Aorta (tissue), 5 donors: ENCODE data around the gene CBFB. TPM values are rescaled to one million over a fixed set of nuclear protein-coding genes. Genes with fewer than 3 reads are reported as not detected.
"Not testable (repeated sequence)": the region's sequence is repeated elsewhere in the genome, so short reads cannot be mapped to it uniquely, and the experiment has no call there.

Source experiments
- ATAC-seq: fragments of 200-7000 bp; cut with Tn5 transposase; one replicate; pipeline ENCODE4 v1.9.1; 2022; ENCODE audit warnings: moderate library complexity; ENCODE audit not compliant: low FRiP score
- DNase-seq, 2 donors: peaks; one replicate each; pipeline ENCODE4 v3.0.0-alpha.2; 2020
- H3K27ac ChIP-seq, 2 donors: one replicate each; pipeline ENCODE4 v1.5.1; 2013; ENCODE audit warnings: low read length in 2 of 2, mild to moderate bottlenecking in 2 of 2, moderate library complexity in 2 of 2, control low read depth in 1 of 2, inconsistent platforms in 1 of 2, low read depth in 1 of 2
- H3K27me3 ChIP-seq, 2 donors: one replicate each; pipeline ENCODE4 v1.6.1; 2013; ENCODE audit warnings: control low read depth in 1 of 2, low read length in 1 of 2, mild to moderate bottlenecking in 1 of 2, moderate library complexity in 1 of 2; ENCODE audit not compliant: insufficient read depth in 2 of 2, control insufficient read depth in 1 of 2
- H3K36me3 ChIP-seq, 2 donors: one replicate each; pipeline ENCODE4 v1.6.1; 2013; ENCODE audit warnings: control low read depth in 1 of 2, low read length in 1 of 2, mild to moderate bottlenecking in 1 of 2; ENCODE audit not compliant: insufficient read depth in 2 of 2, control insufficient read depth in 1 of 2
- H3K4me1 ChIP-seq, 2 donors: one replicate each; pipeline ENCODE4 v1.6.1; 2013; ENCODE audit warnings: low read length in 2 of 2, control low read depth in 1 of 2, mild to moderate bottlenecking in 1 of 2, moderate library complexity in 1 of 2; ENCODE audit not compliant: insufficient read depth in 2 of 2, control insufficient read depth in 1 of 2
- H3K4me3 ChIP-seq, 2 donors: one replicate each; pipeline ENCODE4 v1.5.1; 2013; ENCODE audit warnings: low read length in 2 of 2, control low read depth in 1 of 2, mild to moderate bottlenecking in 1 of 2
- H3K9me3 ChIP-seq: one replicate; pipeline ENCODE4 v1.6.1; 2013; ENCODE audit warnings: mild to moderate bottlenecking, low read length; ENCODE audit not compliant: control insufficient read depth
- WGBS, 2 donors: extraction: QIAGEN DNeasy Blood & Tissue Kit; methylation state at CpG; one replicate each; pipeline ENCODE4 v1.1.7; 2013; 5-methylcytosine and 5-hydroxymethylcytosine counted together
- intact Hi-C, 2 donors: fragments of 100-400 bp; cut with DNase I; formaldehyde crosslinking; loops; one replicate each; pipeline versions ENCODE4 v1.14.2 to v1.15.0; 2022
- polyA plus RNA-seq, 2 donors: library from polyadenylated mRNA; stranded (reverse); fragments of 200-250 nt; gene quantifications; one replicate each; pipeline ENCODE4 v1.2.3, GENCODE V29; 2013
- total RNA-seq, 2 donors: library from RNA; stranded (reverse); fragmentation: NEBNext Ultra II Directional; extraction: Animal tissue kit (Norgen Biotek cat#: 25700); gene quantifications; one replicate each; pipeline ENCODE4 v1.2.1, GENCODE V29; 2021
- donor health status: healthy with polysubstance abuse.
- donor health status: Bipolar disorder and iron deficiency.
- donor health status: DM: no; HTN: no; CAD: no.
- donor health status: DM: no; HTN: no; CAD: no.
- donor health status: DM: yes; HTN: yes; CAD: no.

CBFB gene
- total and polyA plus RNA-seq, 4 donors, result 12.0 to 67.3 (median 28.6) TPM

GRCh38 chr16:67114793-67115192 is 85.8 kb downstream of the CBFB start:
- DNase-seq, result no peak
- Histone ChIP-seq H3K27me3 (no peaks in the 10 kb centered on the region), H3K27ac (no peak overlapping the region), H3K4me1 (no peaks in the 10 kb centered on the region), H3K4me3 (no peak overlapping the region), H3K9me3 (no peaks in the 10 kb centered on the region), H3K36me3 (no peaks in the 10 kb centered on the region)
- 80 to 89% methylated on average over 2 of the region's 2 CpGs for WGBS, 2 donors
- ATAC-seq, result no peak
- intact Hi-C loops, result no loop called here

GRCh38 chr16:67115639-67116038 is 86.7 kb downstream of the CBFB start:
- H3K4me1 ChIP-seq, result no peaks in the 10 kb centered on the region
- H3K27ac ChIP-seq, result no peak overlapping the region
- peak in 1 of 2 donors; percentile 35 for DNase-seq
- H3K9me3 ChIP-seq, result no peaks in the 10 kb centered on the region
- intact Hi-C loops, result no loop called here
- 77% methylated on average over 7 of the region's 7 CpGs for WGBS, 2 donors
- ATAC-seq, result no peak
- H3K36me3 ChIP-seq, result peaks cover 0 to 3% of the 10 kb centered on the region in 2 donors
- no peaks in the 10 kb centered on the region for H3K27me3 ChIP-seq
- no peak overlapping the region for H3K4me3 ChIP-seq

DNA sequence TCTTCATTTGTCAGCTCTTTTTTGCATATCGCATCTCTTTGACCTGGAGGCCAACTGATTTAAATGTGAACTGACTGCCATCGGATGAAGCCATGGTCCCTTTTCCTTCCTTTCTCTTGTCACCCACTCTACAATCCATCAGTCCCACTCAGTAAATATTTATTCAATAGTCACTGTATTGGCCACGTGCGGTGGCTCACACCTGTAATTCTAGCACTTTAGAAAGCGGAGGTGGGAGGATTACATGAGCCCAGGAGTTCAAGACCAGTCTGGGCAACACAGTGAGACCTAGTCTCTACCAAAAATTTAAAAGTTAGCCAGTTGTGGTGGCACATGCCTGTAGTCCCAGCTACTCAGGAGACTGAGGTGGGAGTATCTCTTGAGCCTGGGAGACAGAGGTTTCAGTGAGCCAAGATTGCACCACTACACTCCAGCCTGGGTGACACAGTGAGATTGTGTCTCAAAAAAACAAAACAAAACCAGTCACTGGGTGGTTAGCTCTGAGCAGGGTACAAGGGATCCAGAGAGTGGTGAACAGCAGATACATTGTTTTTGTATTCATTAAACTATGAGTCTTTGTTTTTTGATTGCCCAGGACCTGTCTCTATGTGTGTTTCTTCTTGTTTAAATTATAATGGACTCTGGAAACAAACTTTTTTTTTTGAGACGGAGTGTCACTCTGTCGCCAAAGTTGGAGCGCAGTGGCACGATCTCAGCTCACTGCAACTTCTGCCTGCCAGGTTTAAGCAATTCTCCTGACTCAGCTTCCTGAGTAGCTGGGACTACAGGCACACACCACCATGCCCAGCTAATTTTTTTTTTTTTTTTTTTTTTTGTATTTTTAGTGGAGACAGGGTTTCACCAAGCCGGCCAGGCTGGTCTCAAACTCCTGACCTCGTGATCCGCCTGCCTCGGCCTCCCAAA is 87.7 kb downstream of the CBFB start:
- Histone ChIP-seq H3K4me3 (no peak overlapping the region), H3K27me3 (no peaks in the 10 kb centered on the region), H3K27ac (no peak overlapping the region), H3K4me1 (no peaks in the 10 kb centered on the region), H3K9me3 (no peaks in the 10 kb centered on the region), H3K36me3 (peaks cover 0 to 3% of the 10 kb centered on the region in 2 donors)
- no peak for ATAC-seq
- DNase-seq, result no peak
- WGBS, 2 donors, result 84 to 86% methylated on average over 13 of the region's 13 CpGs
- intact Hi-C loops, result no loop called here

DNA sequence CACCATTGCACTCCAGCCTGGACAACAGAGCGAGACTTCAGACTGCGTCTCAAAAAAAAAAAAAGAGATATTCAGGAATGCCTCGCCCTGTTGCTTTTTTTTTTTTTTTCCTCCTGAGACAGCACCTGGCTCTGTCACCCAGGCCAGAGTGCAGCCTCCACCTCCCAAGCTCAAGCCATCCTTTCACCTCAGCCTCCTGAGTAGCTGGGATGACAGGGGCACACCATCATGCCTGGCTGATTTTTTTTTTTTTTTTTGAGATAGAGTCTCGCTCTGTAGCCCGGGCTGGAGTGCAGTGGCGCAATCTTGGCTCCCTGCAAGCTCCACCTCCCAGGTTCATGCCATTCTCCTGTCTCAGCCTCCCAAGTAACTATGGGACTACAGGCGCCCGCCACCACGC is 88.8 kb downstream of the CBFB start:
- Histone ChIP-seq H3K36me3 (peaks cover 0 to 3% of the 10 kb centered on the region in 2 donors), H3K9me3 (no peaks in the 10 kb centered on the region), H3K27ac (no peak overlapping the region), H3K4me3 (no peak overlapping the region), H3K4me1 (no peaks in the 10 kb centered on the region), H3K27me3 (no peaks in the 10 kb centered on the region)
- intact Hi-C loops, result no loop called here
- peak in 1 of 2 donors; percentile 22 for DNase-seq
- 96 to 98% methylated on average over 9 of the region's 9 CpGs for WGBS, 2 donors
- ATAC-seq, result no peak

DNA sequence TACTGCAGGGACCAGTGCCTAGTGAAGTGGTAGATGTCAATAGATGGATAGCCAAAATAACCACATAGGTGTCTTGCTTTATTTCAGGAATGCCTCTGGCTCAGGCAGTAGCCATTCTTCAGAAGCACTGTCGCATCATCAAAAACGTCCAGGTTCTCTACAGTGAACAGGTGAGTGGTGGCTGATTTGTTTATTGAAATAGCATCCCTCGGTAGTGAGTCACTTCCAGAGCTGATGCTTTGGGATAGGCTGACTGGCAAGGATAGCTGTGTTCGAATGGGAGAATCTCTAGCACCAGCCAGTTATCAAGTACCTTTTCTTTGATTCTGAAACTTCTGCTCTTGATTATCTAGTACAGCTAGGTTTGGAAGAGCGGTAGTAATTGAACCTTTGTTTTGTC is 91.1 kb downstream of the CBFB start:
- Histone ChIP-seq H3K36me3 (peaks cover 0 to 3% of the 10 kb centered on the region in 2 donors), H3K27ac (no peak overlapping the region), H3K4me3 (no peak overlapping the region), H3K4me1 (no peaks in the 10 kb centered on the region), H3K27me3 (no peaks in the 10 kb centered on the region), H3K9me3 (no peaks in the 10 kb centered on the region)
- intact Hi-C loops, result no loop called here
- DNase-seq, result peak in 1 of 2 donors; percentile 7
- no peak for ATAC-seq
- 84 to 85% methylated on average over 5 of the region's 5 CpGs for WGBS, 2 donors

- 93 to 96% methylated on average over 5 of the region's 5 CpGs for WGBS, 2 donors
- H3K27ac ChIP-seq, H3K27me3 ChIP-seq, intact Hi-C loops, H3K9me3 ChIP-seq, H3K4me1 ChIP-seq, ATAC-seq, H3K4me3 ChIP-seq, H3K36me3 ChIP-seq: not testable (repeated sequence)
- peak in 1 of 2 donors; percentile 12 for DNase-seq
These were observed 93.8 kb downstream of the CBFB start for GRCh38 chr16:67122799-67123198.

GRCh38 chr16:67128417-67128816 is 99.5 kb downstream of the CBFB start:
- intact Hi-C loops, result no loop called here
- H3K27ac ChIP-seq, result no peak overlapping the region
- no peaks in the 10 kb centered on the region for H3K9me3 ChIP-seq
- ATAC-seq, result no peak
- DNase-seq, result no peak
- H3K27me3 ChIP-seq, result no peaks in the 10 kb centered on the region
- peaks cover 4 to 5% of the 10 kb centered on the region in 2 donors for H3K36me3 ChIP-seq
- no peaks in the 10 kb centered on the region for H3K4me1 ChIP-seq
- H3K4me3 ChIP-seq, result no peak overlapping the region

DNA sequence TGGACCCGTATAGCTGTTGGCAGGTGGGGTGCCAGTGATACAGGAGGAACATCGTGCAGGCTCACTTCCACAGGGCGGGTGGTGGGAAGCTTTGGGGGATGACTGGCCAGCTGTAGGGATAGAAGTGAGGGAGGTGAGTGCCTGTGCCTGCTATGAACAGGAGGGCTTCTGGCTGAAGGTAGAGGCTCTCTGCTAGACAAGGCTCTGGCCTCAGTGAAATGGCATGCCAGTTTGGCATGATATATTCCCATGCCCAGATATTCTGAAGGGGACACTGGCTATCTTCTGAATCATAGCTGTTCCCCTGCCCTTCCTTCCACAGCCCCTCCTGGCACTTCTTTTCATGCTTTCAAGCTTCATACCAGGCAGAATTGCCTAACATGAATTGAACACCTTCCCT is 99.9 kb downstream of the CBFB start:
- no peak overlapping the region for H3K4me3 ChIP-seq
- H3K4me1 ChIP-seq, result no peaks in the 10 kb centered on the region
- DNase-seq (peak in 1 of 2 donors; percentile 51), ATAC-seq (no peak)
- WGBS, 2 donors, result 89% methylated on average over 3 of the region's 3 CpGs
- intact Hi-C loops, result no loop called here
- H3K27me3 ChIP-seq, result no peaks in the 10 kb centered on the region
- H3K9me3 ChIP-seq, result no peaks in the 10 kb centered on the region
- H3K36me3 ChIP-seq, result peaks cover 4 to 6% of the 10 kb centered on the region in 2 donors
- H3K27ac ChIP-seq, result no peak overlapping the region

DNA sequence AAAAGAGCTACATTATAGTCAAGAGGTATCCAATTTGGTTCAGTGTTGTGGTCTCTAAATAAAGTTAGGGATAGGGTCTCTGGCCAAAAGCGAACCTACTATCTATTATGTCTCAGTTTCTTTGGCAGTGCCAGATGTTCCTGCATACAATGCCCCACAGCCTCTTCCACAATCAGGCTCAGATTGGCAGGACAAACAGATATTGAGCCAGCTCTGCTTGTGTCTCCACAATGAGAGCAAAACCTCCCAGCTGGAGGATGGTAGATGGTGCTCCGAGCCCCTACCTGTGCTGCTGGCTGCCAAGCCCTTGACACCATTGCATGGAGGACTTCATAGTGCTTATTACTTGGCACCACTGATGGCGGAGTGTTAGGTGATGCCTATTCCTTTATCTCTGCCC is 100.5 kb downstream of the CBFB start:
- Histone ChIP-seq H3K36me3 (peaks cover 6 to 11% of the 10 kb centered on the region in 2 donors), H3K27ac (no peak overlapping the region), H3K27me3 (no peaks in the 10 kb centered on the region), H3K4me3 (no peak overlapping the region), H3K9me3 (no peaks in the 10 kb centered on the region), H3K4me1 (no peaks in the 10 kb centered on the region)
- DNase-seq (peak in 1 of 2 donors; percentile 5), ATAC-seq (no peak)
- WGBS, 2 donors, result 95 to 96% methylated on average over 3 of the region's 3 CpGs
- intact Hi-C loops, result no loop called here
